PFSK-1 (cell line): ENCODE results near the gene PTS.

Experiments
- FOXP2 ChIP-seq: optimal IDR thresholded peaks from 2 replicates; pipeline ENCODE3; 2011; ENCODE audit warnings: borderline replicate concordance, control low read depth, inconsistent platforms; ENCODE audit not compliant: insufficient read depth; ENCODE audit errors: extremely low read length, extremely low read depth
- POLR2AphosphoS5 ChIP-seq: IDR thresholded peaks from 2 replicates; pipeline ENCODE4 v1.6.1; 2012; ENCODE audit warnings: low read depth, mild to moderate bottlenecking, control low read depth, low read length, moderate library complexity
- SIN3A ChIP-seq: IDR thresholded peaks from 2 replicates; pipeline ENCODE4 v1.6.1; 2012; ENCODE audit warnings: mild to moderate bottlenecking, low read length, moderate library complexity, borderline replicate concordance; ENCODE audit not compliant: insufficient read depth
- TAF1 ChIP-seq: IDR thresholded peaks from 2 replicates; pipeline ENCODE4 v1.6.1; 2012; ENCODE audit warnings: low read length, control low read depth, borderline replicate concordance; ENCODE audit not compliant: insufficient read depth
- TF ChIP-seq, protein P1 (sequence below), 2 experiments: IDR thresholded peaks; 2 replicates each; pipeline versions ENCODE4 v1.6.1 to v1.8.0; 2011 to 2012; ENCODE audit warnings: low read depth in 2 of 2, low read length in 2 of 2, control low read depth in 1 of 2, inconsistent platforms in 1 of 2, mild to moderate bottlenecking in 1 of 2, moderate library complexity in 1 of 2; ENCODE audit not compliant: insufficient read depth in 1 of 2

The PTS gene

DNA sequence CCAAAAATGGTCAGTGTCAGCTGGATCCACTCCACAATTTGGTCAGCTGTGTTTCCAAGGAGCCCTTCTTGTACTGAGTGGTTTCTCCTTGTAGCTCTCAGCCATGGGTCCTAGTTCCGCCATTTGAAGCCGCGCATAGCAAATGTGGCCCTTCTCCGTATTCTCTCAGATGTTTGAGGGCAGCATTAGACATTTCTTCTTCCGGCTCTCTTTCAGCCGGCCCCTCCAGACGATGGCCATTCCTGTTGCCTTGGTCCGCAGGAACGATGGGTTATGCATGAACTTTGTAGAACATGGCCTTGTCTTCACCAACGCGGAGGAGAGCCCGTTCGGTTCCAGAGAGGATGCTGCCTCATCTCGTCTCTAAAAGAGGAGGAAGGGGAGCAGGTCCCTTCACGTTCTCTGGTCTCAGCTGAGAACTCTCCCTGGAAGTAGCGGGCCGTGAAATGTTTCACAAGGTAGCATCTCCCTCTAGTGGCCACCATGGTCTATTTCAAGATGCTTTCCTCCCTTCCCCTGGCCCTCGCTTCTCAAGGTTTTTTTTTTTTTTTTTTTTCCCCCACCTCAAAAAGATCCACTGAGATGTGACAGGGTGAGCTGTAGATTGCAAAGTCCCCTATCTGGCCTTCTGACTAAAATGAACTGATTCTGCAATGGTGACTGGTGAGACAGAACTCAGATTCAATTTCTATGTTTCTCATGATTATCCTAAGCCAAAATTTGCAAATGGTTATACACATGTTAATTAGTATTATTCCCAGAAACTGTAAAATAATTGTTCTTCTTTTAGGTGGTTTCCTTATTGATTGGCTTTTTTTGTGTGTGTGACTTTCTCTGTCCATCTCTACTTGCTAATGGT lies 54.3 kb downstream of the PTS start:
- TF ChIP-seq TAF1 (no peak), POLR2AphosphoS5 (no peak), FOXP2 (no peak), SIN3A (no peak)
- TF ChIP-seq, protein P1, sequence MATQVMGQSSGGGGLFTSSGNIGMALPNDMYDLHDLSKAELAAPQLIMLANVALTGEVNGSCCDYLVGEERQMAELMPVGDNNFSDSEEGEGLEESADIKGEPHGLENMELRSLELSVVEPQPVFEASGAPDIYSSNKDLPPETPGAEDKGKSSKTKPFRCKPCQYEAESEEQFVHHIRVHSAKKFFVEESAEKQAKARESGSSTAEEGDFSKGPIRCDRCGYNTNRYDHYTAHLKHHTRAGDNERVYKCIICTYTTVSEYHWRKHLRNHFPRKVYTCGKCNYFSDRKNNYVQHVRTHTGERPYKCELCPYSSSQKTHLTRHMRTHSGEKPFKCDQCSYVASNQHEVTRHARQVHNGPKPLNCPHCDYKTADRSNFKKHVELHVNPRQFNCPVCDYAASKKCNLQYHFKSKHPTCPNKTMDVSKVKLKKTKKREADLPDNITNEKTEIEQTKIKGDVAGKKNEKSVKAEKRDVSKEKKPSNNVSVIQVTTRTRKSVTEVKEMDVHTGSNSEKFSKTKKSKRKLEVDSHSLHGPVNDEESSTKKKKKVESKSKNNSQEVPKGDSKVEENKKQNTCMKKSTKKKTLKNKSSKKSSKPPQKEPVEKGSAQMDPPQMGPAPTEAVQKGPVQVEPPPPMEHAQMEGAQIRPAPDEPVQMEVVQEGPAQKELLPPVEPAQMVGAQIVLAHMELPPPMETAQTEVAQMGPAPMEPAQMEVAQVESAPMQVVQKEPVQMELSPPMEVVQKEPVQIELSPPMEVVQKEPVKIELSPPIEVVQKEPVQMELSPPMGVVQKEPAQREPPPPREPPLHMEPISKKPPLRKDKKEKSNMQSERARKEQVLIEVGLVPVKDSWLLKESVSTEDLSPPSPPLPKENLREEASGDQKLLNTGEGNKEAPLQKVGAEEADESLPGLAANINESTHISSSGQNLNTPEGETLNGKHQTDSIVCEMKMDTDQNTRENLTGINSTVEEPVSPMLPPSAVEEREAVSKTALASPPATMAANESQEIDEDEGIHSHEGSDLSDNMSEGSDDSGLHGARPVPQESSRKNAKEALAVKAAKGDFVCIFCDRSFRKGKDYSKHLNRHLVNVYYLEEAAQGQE (IDR thresholded peaks at IDR 0.05; ENCODE audit: insufficient read depth in 1 of 2, low read depth in 2 of 2, low read length in 2 of 2), result no peak

DNA sequence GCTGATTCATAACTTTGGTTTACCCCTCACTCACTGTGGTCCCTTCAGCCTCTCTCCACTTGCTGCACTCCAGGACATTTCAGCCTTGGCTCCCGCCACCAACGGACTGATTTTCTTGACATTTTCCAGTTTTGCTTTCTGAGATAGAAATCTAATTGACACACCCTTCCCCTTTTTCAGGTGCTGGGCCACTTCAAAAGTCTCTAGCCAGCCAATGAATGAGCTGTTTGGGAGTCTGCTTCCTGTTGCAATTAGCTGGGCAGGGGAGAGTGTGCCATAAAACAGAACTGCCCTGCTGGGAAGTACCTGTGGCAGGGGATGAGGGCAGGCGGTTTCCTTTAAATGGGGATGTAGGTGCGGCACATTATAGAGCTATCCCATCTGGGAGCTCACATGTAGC lies 55.5 kb downstream of the PTS start:
- TF ChIP-seq TAF1, result no peak
- TF ChIP-seq SIN3A, result no peak
- TF ChIP-seq FOXP2, result no peak
- TF ChIP-seq POLR2AphosphoS5, result no peak
- TF ChIP-seq, protein P1 (IDR thresholded peaks at IDR 0.05; ENCODE audit: insufficient read depth in 1 of 2, low read depth in 2 of 2, low read length in 2 of 2), result no peak
